ENCODE measurements around the gene PTPRM. TPM values are rescaled to one million over a fixed set of nuclear protein-coding genes. Genes with fewer than 3 reads are reported as not detected.

The PTPRM gene
- total RNA-seq, 1 experiment from 2014 or later, result 6.2 TPM

DNA sequence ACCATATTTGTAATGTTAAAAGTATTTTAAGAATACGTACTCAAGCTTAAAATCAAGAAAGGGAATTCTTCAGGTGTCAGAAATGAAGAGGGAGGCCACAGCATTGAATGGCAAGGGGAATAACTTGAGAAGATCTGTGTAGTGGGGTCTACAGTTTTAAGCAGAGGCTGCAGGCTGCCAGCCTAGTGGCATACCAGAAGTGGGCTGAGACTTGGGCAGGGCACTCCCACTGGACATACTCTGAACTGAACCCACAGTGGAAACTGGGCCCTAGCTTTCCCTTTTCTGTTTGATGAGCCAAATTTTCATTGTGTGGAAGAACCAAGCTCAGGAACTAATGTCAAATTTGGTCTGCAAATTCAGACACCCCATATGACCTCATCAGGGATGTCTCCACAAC is 238.8 kb downstream of the PTPRM start:
- Histone ChIP-seq H2BK15ac (ENCODE audit: low read depth, low read length) (no peak overlapping the region), H3K79me2 (ENCODE audit: insufficient read depth, low read length) (no peaks in the 10 kb centered on the region), H3K9me3 (ENCODE audit: control insufficient read depth, low read depth, low read length) (no peaks in the 10 kb centered on the region), H2BK12ac (ENCODE audit: insufficient read length, low read depth, low read length) (no peak overlapping the region), H3K4ac (ENCODE audit: low read depth, low read length) (no peak overlapping the region), H3K27ac (ENCODE audit: insufficient read length, low read depth, low read length) (no peak overlapping the region), H3K56ac (ENCODE audit: insufficient read length, low read depth, low read length) (no peak overlapping the region), H2AFZ (ENCODE audit: low read length) (no peak overlapping the region), H4K5ac (ENCODE audit: insufficient read length, low read depth, low read length) (no peak overlapping the region), H3K23ac (ENCODE audit: insufficient read length, low read depth, low read length) (no peak overlapping the region), H2BK20ac (ENCODE audit: low read depth, low read length, poor library complexity, severe bottlenecking) (no peak overlapping the region), H3K4me1 (ENCODE audit: insufficient read depth, low read length) (no peaks in the 10 kb centered on the region), H4K8ac (replicated peaks; ENCODE audit: insufficient read length, low read depth, low read length) (no peak overlapping the region), H3K79me1 (ENCODE audit: insufficient read depth, low read depth, low read length, poor library complexity, severe bottlenecking) (no peaks in the 10 kb centered on the region), H3K9ac (ENCODE audit: extremely low read depth, insufficient read length, low read length) (no peak overlapping the region), H2AK5ac (ENCODE audit: insufficient read length, low read length) (no peak overlapping the region), H3T11ph (ENCODE audit: low read length) (no peak overlapping the region), H3K14ac (ENCODE audit: insufficient read depth, low read length) (no peak overlapping the region), H2BK120ac (ENCODE audit: low read depth, low read length, poor library complexity, severe bottlenecking) (no peak overlapping the region), H3K4me2 (ENCODE audit: insufficient read depth, insufficient read length, low read length) (no peak overlapping the region), H2BK5ac (ENCODE audit: insufficient read length, low read length) (no peak overlapping the region), H3K27me3 (ENCODE audit: insufficient read depth, low read length) (no peaks in the 10 kb centered on the region), H4K91ac (ENCODE audit: insufficient read length, low read depth, low read length) (no peak overlapping the region), H4K20me1 (ENCODE audit: control insufficient read depth, insufficient read depth, insufficient read length) (no peaks in the 10 kb centered on the region), H3K23me2 (ENCODE audit: insufficient read length, low read depth, low read length, poor library complexity, severe bottlenecking) (no peaks in the 10 kb centered on the region), H3K18ac (ENCODE audit: insufficient read length, low read depth, low read length) (no peak overlapping the region)
- TF ChIP-seq, protein P1, sequence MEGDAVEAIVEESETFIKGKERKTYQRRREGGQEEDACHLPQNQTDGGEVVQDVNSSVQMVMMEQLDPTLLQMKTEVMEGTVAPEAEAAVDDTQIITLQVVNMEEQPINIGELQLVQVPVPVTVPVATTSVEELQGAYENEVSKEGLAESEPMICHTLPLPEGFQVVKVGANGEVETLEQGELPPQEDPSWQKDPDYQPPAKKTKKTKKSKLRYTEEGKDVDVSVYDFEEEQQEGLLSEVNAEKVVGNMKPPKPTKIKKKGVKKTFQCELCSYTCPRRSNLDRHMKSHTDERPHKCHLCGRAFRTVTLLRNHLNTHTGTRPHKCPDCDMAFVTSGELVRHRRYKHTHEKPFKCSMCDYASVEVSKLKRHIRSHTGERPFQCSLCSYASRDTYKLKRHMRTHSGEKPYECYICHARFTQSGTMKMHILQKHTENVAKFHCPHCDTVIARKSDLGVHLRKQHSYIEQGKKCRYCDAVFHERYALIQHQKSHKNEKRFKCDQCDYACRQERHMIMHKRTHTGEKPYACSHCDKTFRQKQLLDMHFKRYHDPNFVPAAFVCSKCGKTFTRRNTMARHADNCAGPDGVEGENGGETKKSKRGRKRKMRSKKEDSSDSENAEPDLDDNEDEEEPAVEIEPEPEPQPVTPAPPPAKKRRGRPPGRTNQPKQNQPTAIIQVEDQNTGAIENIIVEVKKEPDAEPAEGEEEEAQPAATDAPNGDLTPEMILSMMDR (conservative IDR thresholded peaks at IDR 0.05), result no peak
- Mint-ChIP-seq H3K9me3 (no peaks in the 10 kb centered on the region), H3K4me1 (peaks cover 11 to 15% of the 10 kb centered on the region in 2 experiments), H3K27me3 (ENCODE audit: low read depth) (no peaks in the 10 kb centered on the region), H3K36me3 (ENCODE audit: insufficient read depth in 1 of 3, low read depth in 3 of 3) (no peaks in the 10 kb centered on the region), H3K4me3 (no peak overlapping the region), H3K27ac (no peak overlapping the region)
- no CpG with 5 or more reads among the region's 1 CpG for WGBS (ENCODE audit: extremely low coverage, insufficient read length, low lambda C conversion rate)
- no peak for DNase-seq
